Measurements from ENCODE around the gene WDR11.

The WDR11 gene

DNA sequence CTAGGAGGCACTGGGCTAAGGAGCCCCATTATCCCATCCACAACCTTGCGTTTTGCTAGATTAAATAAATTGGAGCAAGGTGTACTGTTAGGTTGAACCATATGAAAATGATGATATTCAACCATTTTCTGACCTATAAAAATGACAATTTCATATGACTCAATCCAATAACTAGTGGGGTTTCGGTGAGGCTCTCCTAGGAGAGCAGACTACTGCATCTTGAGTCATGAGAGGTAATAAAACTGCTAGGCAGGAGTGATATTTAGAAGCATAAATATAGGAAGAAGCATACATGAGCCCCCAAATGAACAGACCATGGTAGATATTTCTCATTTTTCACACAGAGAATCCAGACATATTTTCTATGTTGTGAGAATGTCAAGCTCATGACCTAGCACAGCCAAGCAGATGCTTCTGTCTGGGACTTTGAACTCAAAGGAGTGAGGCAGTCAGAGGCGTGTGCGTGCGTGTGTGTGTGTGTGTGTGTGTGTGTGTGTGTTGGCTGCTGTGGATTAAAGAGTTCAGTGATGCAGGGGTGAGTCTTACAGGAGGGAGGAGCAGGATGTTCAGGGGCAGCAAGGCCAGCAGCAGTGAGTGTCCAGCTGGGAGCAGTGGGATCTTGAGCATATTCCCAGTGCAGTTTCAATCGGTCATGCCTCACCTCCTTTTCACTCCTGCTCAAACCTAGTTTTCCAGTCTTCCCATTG, 17.8 kb upstream of the WDR11 start:
- H4K91ac ChIP-seq (ENCODE audit: low read length): no peak overlapping the region
- H3K79me1 ChIP-seq (replicated peaks; ENCODE audit: low read length, poor library complexity, severe bottlenecking): no peaks in the 10 kb centered on the region
- no peak overlapping the region for H2AFZ ChIP-seq (ENCODE audit: low read depth, low read length)
- no peak overlapping the region for H3K27ac ChIP-seq (ENCODE audit: low read length, poor library complexity, severe bottlenecking)
- H3K18ac ChIP-seq (ENCODE audit: low read depth in 1 of 2, low read length in 2 of 2): no peak overlapping the region
- H3K27me3 ChIP-seq (ENCODE audit: control insufficient read depth in 1 of 2, insufficient read depth in 1 of 2, low read length in 2 of 2): peaks cover 0 to 2% of the 10 kb centered on the region in 2 experiments
- no peak overlapping the region for H3K4me3 ChIP-seq (ENCODE audit: insufficient read depth in 1 of 2, low read depth in 1 of 2, low read length in 2 of 2)
- H2BK12ac ChIP-seq (ENCODE audit: low read length in 2 of 2): no peak overlapping the region
- H3K4me1 ChIP-seq (ENCODE audit: control insufficient read depth, insufficient read depth, low read depth, low read length): no peaks in the 10 kb centered on the region
- no peak overlapping the region for H2BK120ac ChIP-seq (ENCODE audit: low read depth, low read length)
- H3K9ac ChIP-seq (ENCODE audit: low read length): no peak overlapping the region
- WGBS: 67% methylated on average over 3 of the region's 6 CpGs
- H3K4me2 ChIP-seq (ENCODE audit: low read length, poor library complexity, severe bottlenecking): no peak overlapping the region
- H4K8ac ChIP-seq (ENCODE audit: low read length): no peak overlapping the region
- H3K4ac ChIP-seq (ENCODE audit: low read depth in 1 of 2, low read length in 2 of 2): no peak overlapping the region
- H3K14ac ChIP-seq (ENCODE audit: low read length in 2 of 2): no peak overlapping the region
- no peaks in the 10 kb centered on the region for H3K9me3 ChIP-seq (ENCODE audit: control insufficient read depth, low read length)
- H3K36me3 ChIP-seq (ENCODE audit: control insufficient read depth in 1 of 2, insufficient read depth in 2 of 2, low read depth in 1 of 2, low read length in 2 of 2): no peaks in the 10 kb centered on the region
- no peak overlapping the region for H2BK5ac ChIP-seq (ENCODE audit: low read depth, low read length, poor library complexity, severe bottlenecking)
- no peak for DNase-seq
- no peak overlapping the region for H3K23ac ChIP-seq (ENCODE audit: low read length in 2 of 2)
- H2AK5ac ChIP-seq (ENCODE audit: low read length, severe bottlenecking): no peak overlapping the region
- no peak overlapping the region for H2BK15ac ChIP-seq (ENCODE audit: low read depth, poor library complexity, severe bottlenecking)

- H2BK12ac ChIP-seq (ENCODE audit: low read length in 2 of 2): no peak overlapping the region
- H2AFZ ChIP-seq (ENCODE audit: low read depth, low read length): no peak overlapping the region
Measured at GRCh38 chr10:120835603-120836002, 15.6 kb upstream of the WDR11 start.

GRCh38 chr10:120838941-120839340, 12.2 kb upstream of the WDR11 start:
- no peaks in the 10 kb centered on the region for H3K36me3 ChIP-seq (ENCODE audit: control insufficient read depth in 1 of 2, insufficient read depth in 2 of 2, low read depth in 1 of 2, low read length in 2 of 2)
- H3K14ac ChIP-seq (ENCODE audit: low read length in 2 of 2): no peak overlapping the region
- H3K27ac ChIP-seq (ENCODE audit: low read length, poor library complexity, severe bottlenecking): no peak overlapping the region
- H3K4me2 ChIP-seq (ENCODE audit: low read length, poor library complexity, severe bottlenecking): no peak overlapping the region
- no peak overlapping the region for H2AFZ ChIP-seq (ENCODE audit: low read depth, low read length)
- H3K79me1 ChIP-seq (replicated peaks; ENCODE audit: low read length, poor library complexity, severe bottlenecking): no peaks in the 10 kb centered on the region
- H2BK15ac ChIP-seq (ENCODE audit: low read depth, poor library complexity, severe bottlenecking): no peak overlapping the region
- H2BK12ac ChIP-seq (ENCODE audit: low read length in 2 of 2): no peak overlapping the region
- H4K91ac ChIP-seq (ENCODE audit: low read length): no peak overlapping the region
- no peak overlapping the region for H2BK5ac ChIP-seq (ENCODE audit: low read depth, low read length, poor library complexity, severe bottlenecking)
- H3K23ac ChIP-seq (ENCODE audit: low read length in 2 of 2): no peak overlapping the region
- H2AK5ac ChIP-seq (ENCODE audit: low read length, severe bottlenecking): no peak overlapping the region
- H3K4me1 ChIP-seq (ENCODE audit: control insufficient read depth, insufficient read depth, low read depth, low read length): no peaks in the 10 kb centered on the region
- H4K8ac ChIP-seq (ENCODE audit: low read length): no peak overlapping the region
- no peaks in the 10 kb centered on the region for H3K9me3 ChIP-seq (ENCODE audit: control insufficient read depth, low read length)
- no peak for DNase-seq
- WGBS: 100% methylated on average over 2 of the region's 3 CpGs
- no peak overlapping the region for H2BK120ac ChIP-seq (ENCODE audit: low read depth, low read length)
- no peak overlapping the region for H3K4me3 ChIP-seq (ENCODE audit: insufficient read depth in 1 of 2, low read depth in 1 of 2, low read length in 2 of 2)
- no peaks in the 10 kb centered on the region for H3K27me3 ChIP-seq (ENCODE audit: control insufficient read depth in 1 of 2, insufficient read depth in 1 of 2, low read length in 2 of 2)
- H3K9ac ChIP-seq (ENCODE audit: low read length): no peak overlapping the region
- no peak overlapping the region for H3K4ac ChIP-seq (ENCODE audit: low read depth in 1 of 2, low read length in 2 of 2)
- no peak overlapping the region for H3K18ac ChIP-seq (ENCODE audit: low read depth in 1 of 2, low read length in 2 of 2)

More at GRCh38 chr10:120835603-120836002, 15.6 kb upstream of the WDR11 start:
- H3K4me3 ChIP-seq (ENCODE audit: insufficient read depth in 1 of 2, low read depth in 1 of 2, low read length in 2 of 2): no peak overlapping the region
- no peak overlapping the region for H2AK5ac ChIP-seq (ENCODE audit: low read length, severe bottlenecking)
- no peaks in the 10 kb centered on the region for H3K4me1 ChIP-seq (ENCODE audit: control insufficient read depth, insufficient read depth, low read depth, low read length)
- H3K36me3 ChIP-seq (ENCODE audit: control insufficient read depth in 1 of 2, insufficient read depth in 2 of 2, low read depth in 1 of 2, low read length in 2 of 2): no peaks in the 10 kb centered on the region
- no peak overlapping the region for H2BK120ac ChIP-seq (ENCODE audit: low read depth, low read length)
- H3K4ac ChIP-seq (ENCODE audit: low read depth in 1 of 2, low read length in 2 of 2): no peak overlapping the region
- no peak overlapping the region for H3K27ac ChIP-seq (ENCODE audit: low read length, poor library complexity, severe bottlenecking)
- no peak overlapping the region for H3K14ac ChIP-seq (ENCODE audit: low read length in 2 of 2)
- H3K23ac ChIP-seq (ENCODE audit: low read length in 2 of 2): no peak overlapping the region
- no peak overlapping the region for H4K8ac ChIP-seq (ENCODE audit: low read length)
- H4K91ac ChIP-seq (ENCODE audit: low read length): no peak overlapping the region
- 51% methylated on average over 2 of the region's 2 CpGs for WGBS
- no peak overlapping the region for H3K9ac ChIP-seq (ENCODE audit: low read length)
- H2BK15ac ChIP-seq (ENCODE audit: low read depth, poor library complexity, severe bottlenecking): no peak overlapping the region
- no peak overlapping the region for H3K18ac ChIP-seq (ENCODE audit: low read depth in 1 of 2, low read length in 2 of 2)
- DNase-seq: no peak
- H3K9me3 ChIP-seq (ENCODE audit: control insufficient read depth, low read length): no peaks in the 10 kb centered on the region
- no peaks in the 10 kb centered on the region for H3K79me1 ChIP-seq (replicated peaks; ENCODE audit: low read length, poor library complexity, severe bottlenecking)
- H3K4me2 ChIP-seq (ENCODE audit: low read length, poor library complexity, severe bottlenecking): no peak overlapping the region
- no peak overlapping the region for H2BK5ac ChIP-seq (ENCODE audit: low read depth, low read length, poor library complexity, severe bottlenecking)
- H3K27me3 ChIP-seq (ENCODE audit: control insufficient read depth in 1 of 2, insufficient read depth in 1 of 2, low read length in 2 of 2): peaks cover 0 to 2% of the 10 kb centered on the region in 2 experiments

GRCh38 chr10:120841522-120842189, 9.5 kb upstream of the WDR11 start:
- WGBS: 46% methylated on average over 1 of the region's 1 CpG
- no peaks in the 10 kb centered on the region for H3K79me1 ChIP-seq (replicated peaks; ENCODE audit: low read length, poor library complexity, severe bottlenecking)

More at GRCh38 chr10:120841522-120842189, 9.5 kb upstream of the WDR11 start:
- Histone ChIP-seq H4K8ac (ENCODE audit: low read length) (no peak overlapping the region), H3K4ac (ENCODE audit: low read depth in 1 of 2, low read length in 2 of 2) (no peak overlapping the region), H3K27ac (ENCODE audit: low read length, poor library complexity, severe bottlenecking) (no peak overlapping the region), H3K4me2 (ENCODE audit: low read length, poor library complexity, severe bottlenecking) (no peak overlapping the region), H3K4me3 (ENCODE audit: insufficient read depth in 1 of 2, low read depth in 1 of 2, low read length in 2 of 2) (no peak overlapping the region), H2BK15ac (ENCODE audit: low read depth, poor library complexity, severe bottlenecking) (no peak overlapping the region), H3K23ac (ENCODE audit: low read length in 2 of 2) (no peak overlapping the region), H3K14ac (ENCODE audit: low read length in 2 of 2) (no peak overlapping the region), H3K18ac (ENCODE audit: low read depth in 1 of 2, low read length in 2 of 2) (no peak overlapping the region), H2AK5ac (ENCODE audit: low read length, severe bottlenecking) (no peak overlapping the region), H2BK5ac (ENCODE audit: low read depth, low read length, poor library complexity, severe bottlenecking) (no peak overlapping the region), H3K9me3 (ENCODE audit: control insufficient read depth, low read length) (no peaks in the 10 kb centered on the region), H4K91ac (ENCODE audit: low read length) (no peak overlapping the region), H3K27me3 (ENCODE audit: control insufficient read depth in 1 of 2, insufficient read depth in 1 of 2, low read length in 2 of 2) (no peaks in the 10 kb centered on the region), H3K4me1 (ENCODE audit: control insufficient read depth, insufficient read depth, low read depth, low read length) (no peaks in the 10 kb centered on the region), H3K9ac (ENCODE audit: low read length) (no peak overlapping the region), H2AFZ (ENCODE audit: low read depth, low read length) (no peak overlapping the region), H2BK120ac (ENCODE audit: low read depth, low read length) (no peak overlapping the region), H2BK12ac (ENCODE audit: low read length in 2 of 2) (no peak overlapping the region), H3K36me3 (ENCODE audit: control insufficient read depth in 1 of 2, insufficient read depth in 2 of 2, low read depth in 1 of 2, low read length in 2 of 2) (no peaks in the 10 kb centered on the region)
- no peak for DNase-seq

Data from mesenchymal stem cell (in vitro differentiated cells and primary cell).